NCI-H510A (cell line): ENCODE data around the gene PDGFC.
A peak's percentile ranks its signal among the peaks of the same experiment; 100 is the strongest.

Experiments
- DNase-seq: peaks from one replicate; lab custom pipeline; 2025; lab: John Stamatoyannopoulos, UW

The PDGFC gene

GRCh38 chr4:156782491-156782890 is 189.1 kb downstream of the PDGFC start:
- DNase-seq: no peak

- DNase-seq: no peak
These were observed 189.7 kb downstream of the PDGFC start for GRCh38 chr4:156781852-156782251.

- DNase-seq: no peak
These were observed 191.8 kb downstream of the PDGFC start for GRCh38 chr4:156779774-156780173.

- DNase-seq: no peak
These were observed 192.6 kb downstream of the PDGFC start for GRCh38 chr4:156779042-156779441.

GRCh38 chr4:156778606-156779005 is 193.0 kb downstream of the PDGFC start:
- no peak for DNase-seq

GRCh38 chr4:156778093-156778492 is 193.5 kb downstream of the PDGFC start:
- no peak for DNase-seq

- no peak for DNase-seq
These were observed 195.8 kb downstream of the PDGFC start for GRCh38 chr4:156775813-156776212.

- no peak for DNase-seq
These were observed 197.2 kb downstream of the PDGFC start for GRCh38 chr4:156774422-156774821.

- DNase-seq: no peak
These were observed 197.8 kb downstream of the PDGFC start for GRCh38 chr4:156773648-156774357.

GRCh38 chr4:156771171-156771837 is 200.3 kb downstream of the PDGFC start:
- DNase-seq: peak; percentile 59

- DNase-seq: no peak
These were observed 201.5 kb downstream of the PDGFC start for GRCh38 chr4:156770140-156770539.

GRCh38 chr4:156767911-156768415 is 203.6 kb downstream of the PDGFC start:
- no peak for DNase-seq

GRCh38 chr4:156766846-156767245 is 204.8 kb downstream of the PDGFC start:
- DNase-seq: no peak

- no peak for DNase-seq
These were observed 206.3 kb downstream of the PDGFC start for GRCh38 chr4:156765277-156765676.

GRCh38 chr4:156764846-156765245 is 206.8 kb downstream of the PDGFC start:
- no peak for DNase-seq

- no peak for DNase-seq
These were observed 207.5 kb downstream of the PDGFC start for GRCh38 chr4:156764145-156764544.

- peak; percentile 4 for DNase-seq
These were observed 208.1 kb downstream of the PDGFC start for GRCh38 chr4:156763511-156763910.

GRCh38 chr4:156762851-156763250 is 208.7 kb downstream of the PDGFC start:
- no peak for DNase-seq

GRCh38 chr4:156756118-156756517 is 215.5 kb downstream of the PDGFC start:
- DNase-seq: no peak

- no peak for DNase-seq
These were observed 216.6 kb downstream of the PDGFC start for GRCh38 chr4:156754832-156755570.

GRCh38 chr4:156751486-156751885 is 220.1 kb downstream of the PDGFC start:
- DNase-seq: no peak
